HCT116 (cell line): Measurements from ENCODE around the gene ANO10. TPM values are rescaled to one million over a fixed set of nuclear protein-coding genes. Genes with fewer than 3 reads are reported as not detected.

ENCODE experiments used
- ATAC-seq: fragments of 200-7000 bp; cut with Tn5 transposase; 2 replicates; pipeline ENCODE4 v1.9.1; 2020; ENCODE audit warnings: mild to moderate bottlenecking, moderate library complexity
- BruUV-seq: library from RNA; stranded (reverse); fragments of 400-500 nt; replicated peaks from 2 replicates; lab custom pipeline; 2021; lab: Mats Ljungman, UMichigan
- CTCF ChIA-PET: fragments of 300-600 bp; sonication (Branson Sonifier 250); formaldehyde crosslinking; loops from one replicate; lab custom pipeline; 2021; ENCODE audit warnings: antibody characterized with exemption; lab: Charles Lee
- POLR2A ChIA-PET: fragments of 300-600, 350-600 bp; sonication (Branson Sonifier 250); formaldehyde crosslinking; loops from one replicate; lab custom pipeline; 2021; ENCODE audit warnings: antibody characterized with exemption; lab: Charles Lee
- RAD21 ChIA-PET, 2 experiments: fragments of 300-600 bp; sonication (Branson Sonifier 250); formaldehyde crosslinking; loops; one replicate each; lab custom pipeline; 2023; ENCODE audit warnings: low total read pairs in 2 of 2; ENCODE audit not compliant: uncharacterized antibody in 2 of 2, unreplicated experiment in 2 of 2, low non-redundant PET in 1 of 2; lab: Charles Lee
- DNase-seq: peaks from one replicate; pipeline ENCODE4 v3.0.0-alpha.2; 2010; ENCODE audit warnings: low read depth, low spot score
- H2AFZ ChIP-seq: fragments of 200-600 bp; shearing (Covaris generic), sonication (generic); 2 replicates; pipeline ENCODE4 v1.6.1; 2017; ENCODE audit warnings: low read depth, mixed run types, mixed read lengths, antibody characterized with exemption, low read length; ENCODE audit not compliant: poor library complexity, severe bottlenecking
- H3K27ac ChIP-seq: 2 replicates; pipeline ENCODE4 v1.5.1; 2012; ENCODE audit warnings: low read depth, low read length
- H3K27me3 ChIP-seq: fragments of 200-600 bp; sonication (generic); 2 replicates; pipeline ENCODE4 v1.6.1; 2016; ENCODE audit warnings: mixed run types, low read length, mixed read lengths; ENCODE audit not compliant: insufficient read depth
- H3K36me3 ChIP-seq, 2 experiments: fragments of 200-500 bp in 1 of 2; fragments of 200-600 bp in 1 of 2; sonication (Bioruptor generic) in 1 of 2; sonication (generic) in 1 of 2; 2 replicates each; pipeline versions ENCODE4 v1.5.1 to v1.6.1; 2014 to 2016; ENCODE audit warnings: low read length in 2 of 2, inconsistent platforms in 1 of 2, mixed read lengths in 1 of 2, mixed run types in 1 of 2; ENCODE audit not compliant: insufficient read depth in 2 of 2, control insufficient read depth in 1 of 2
- H3K4me1 ChIP-seq, 2 experiments: fragments of 200-600 bp in 1 of 2; sonication (generic) in 1 of 2; 2 replicates each; pipeline versions ENCODE4 v1.5.1 to v1.6.1; 2012 to 2017; ENCODE audit warnings: low read length in 2 of 2, inconsistent platforms in 1 of 2, mild to moderate bottlenecking in 1 of 2, mixed read lengths in 1 of 2, mixed run types in 1 of 2, moderate library complexity in 1 of 2; ENCODE audit not compliant: insufficient read depth in 2 of 2, control insufficient read depth in 1 of 2
- H3K4me2 ChIP-seq: fragments of 200-600 bp; sonication (generic); 2 replicates; pipeline ENCODE4 v1.6.1; 2017; ENCODE audit warnings: mixed run types, low read length, mixed read lengths
- H3K4me3 ChIP-seq, 2 experiments: fragments of 200-600 bp in 1 of 2; sonication (generic) in 1 of 2; replicated peaks in 1 of 2; 2 replicates each; pipeline ENCODE4 v1.5.1; 2011 to 2016; ENCODE audit warnings: low read length in 2 of 2, control low read depth in 1 of 2, low read depth in 1 of 2, mild to moderate bottlenecking in 1 of 2, mixed read lengths in 1 of 2, mixed run types in 1 of 2
- H3K79me2 ChIP-seq: fragments of 200-600 bp; sonication (generic); 2 replicates; pipeline ENCODE4 v1.6.1; 2017; ENCODE audit warnings: mild to moderate bottlenecking, mixed run types, low read length, moderate library complexity, mixed read lengths; ENCODE audit not compliant: insufficient read depth
- H3K9ac ChIP-seq: fragments of 200-600 bp; sonication (generic); 2 replicates; pipeline ENCODE4 v1.6.1; 2016; ENCODE audit warnings: low read length, mixed read lengths
- H3K9me2 ChIP-seq: fragments of 200-600 bp; sonication (generic), shearing (Covaris generic); 2 replicates; pipeline ENCODE4 v1.6.1; 2017; ENCODE audit warnings: mixed run types, mild to moderate bottlenecking, moderate library complexity; ENCODE audit not compliant: insufficient read depth
- H3K9me3 ChIP-seq, 2 experiments: fragments of 200-500 bp in 1 of 2; fragments of 200-600 bp in 1 of 2; sonication (Bioruptor generic) in 1 of 2; sonication (generic) in 1 of 2; 2 replicates each; pipeline ENCODE4 v1.6.1; 2014 to 2017; ENCODE audit warnings: low read length in 2 of 2, mixed read lengths in 2 of 2, inconsistent platforms in 1 of 2, low read depth in 1 of 2, mild to moderate bottlenecking in 1 of 2, mixed run types in 1 of 2, moderate library complexity in 1 of 2; ENCODE audit not compliant: control insufficient read depth in 1 of 2, insufficient read depth in 1 of 2
- H4K20me1 ChIP-seq: fragments of 200-600 bp; sonication (generic), shearing (Covaris generic); 2 replicates; pipeline ENCODE4 v1.6.1; 2017; ENCODE audit warnings: mixed run types, mild to moderate bottlenecking, moderate library complexity; ENCODE audit not compliant: insufficient read depth
- EZH2phosphoT487 ChIP-seq: fragments of 200-600 bp; IDR thresholded peaks from 2 replicates; pipeline ENCODE4 v1.6.1; 2018; ENCODE audit warnings: antibody characterized with exemption, borderline replicate concordance
- POLR2A ChIP-seq: IDR thresholded peaks from 2 replicates; pipeline ENCODE4 v1.7.0; 2011; ENCODE audit warnings: borderline replicate concordance; ENCODE audit not compliant: insufficient read depth, insufficient read length; ENCODE audit errors: extremely low read depth
- SP1 ChIP-seq: IDR thresholded peaks from 2 replicates; pipeline ENCODE4 v1.6.1; 2012; ENCODE audit warnings: low read depth
- SRF ChIP-seq: IDR thresholded peaks from 2 replicates; pipeline ENCODE4 v1.6.1; 2012; ENCODE audit warnings: low read depth
- TCF7L2 ChIP-seq: IDR thresholded peaks from 2 replicates; pipeline ENCODE4 v1.7.0; 2011; ENCODE audit warnings: borderline replicate concordance, inconsistent platforms; ENCODE audit not compliant: insufficient read depth, insufficient read length; ENCODE audit errors: extremely low read depth
- YY1 ChIP-seq: IDR thresholded peaks from 2 replicates; pipeline ENCODE4 v1.6.1; 2011; ENCODE audit warnings: low read length, low read depth, moderate library complexity, mild to moderate bottlenecking; ENCODE audit not compliant: insufficient replicate concordance; ENCODE audit errors: extremely low read depth
- ZFX ChIP-seq: fragments of 450-650 bp; IDR thresholded peaks from 2 replicates; pipeline ENCODE4 v1.6.1; 2017
- ZNF274 ChIP-seq: fragments of 200-500 bp; sonication (Bioruptor generic); IDR thresholded peaks from 2 replicates; pipeline ENCODE4 v1.6.1; 2014; ENCODE audit warnings: mild to moderate bottlenecking, low read depth, low read length, inconsistent platforms
- intact Hi-C: fragments of 100-400 bp; cut with micrococcal nuclease; formaldehyde crosslinking; loops from 2 replicates; pipeline ENCODE4 v1.10.0; 2022
- total RNA-seq: library from RNA; stranded (reverse); gene quantifications from one replicate; pipeline ENCODE4 v1.2.1, GENCODE V29; 2021; ENCODE audit not compliant: unreplicated experiment
- TF ChIP-seq, protein P1 (sequence below): IDR thresholded peaks from 2 replicates; pipeline ENCODE4 v1.6.1; 2012
- TF ChIP-seq, protein P2 (sequence below): IDR thresholded peaks from 2 replicates; pipeline ENCODE4 v1.6.1; 2012; ENCODE audit warnings: low read depth
- TF ChIP-seq, protein P3 (sequence below): IDR thresholded peaks from 2 replicates; pipeline ENCODE4 v1.6.1; 2012
- TF ChIP-seq, protein P4 (sequence below): IDR thresholded peaks from 2 replicates; pipeline ENCODE4 v1.6.1; 2011; ENCODE audit warnings: mild to moderate bottlenecking, low read length, moderate library complexity; ENCODE audit not compliant: insufficient replicate concordance; ENCODE audit errors: extremely low read depth

The ANO10 gene
- total RNA-seq, 1 experiment from 2014 or later, result 13.3 TPM

DNA sequence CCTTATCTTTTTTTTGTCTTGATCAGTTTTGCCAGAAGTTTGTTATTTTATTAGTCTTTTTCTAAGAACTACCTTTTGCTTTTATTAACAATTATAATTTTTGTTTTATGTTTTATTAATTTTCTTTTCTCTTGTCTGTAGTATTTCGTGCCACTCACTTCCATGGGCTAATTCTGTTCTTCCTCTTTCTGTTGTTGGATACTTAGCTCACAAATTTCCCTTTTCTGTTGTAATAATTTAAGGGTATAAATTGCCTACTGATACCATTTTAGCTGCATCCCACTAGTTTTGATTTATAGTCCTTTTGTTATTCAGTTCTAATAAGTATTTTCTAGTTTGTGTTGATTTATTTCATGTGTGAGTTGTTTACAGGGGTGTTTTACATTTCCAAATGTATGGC, 286.8 kb downstream of the ANO10 start:
- peaks cover 5 to 8% of the 10 kb centered on the region in 2 experiments; a peak in 3 of 4 replicates for H3K9me3 ChIP-seq
- H3K9me2 ChIP-seq, result no peaks in the 10 kb centered on the region
- RAD21 ChIA-PET, result no interaction called here
- DNase-seq (no peak), ATAC-seq (no peak)
- H3K9ac ChIP-seq, result no peak overlapping the region
- no TSS peak for BruUV-seq
- POLR2A ChIA-PET, result no interaction called here
- H2AFZ ChIP-seq, result no peak overlapping the region
- CTCF ChIA-PET, result no interaction called here
- H3K27ac ChIP-seq, result no peak overlapping the region
- no peak for TF ChIP-seq POLR2A
- TF ChIP-seq TCF7L2, result no peak
- TF ChIP-seq, protein P1, sequence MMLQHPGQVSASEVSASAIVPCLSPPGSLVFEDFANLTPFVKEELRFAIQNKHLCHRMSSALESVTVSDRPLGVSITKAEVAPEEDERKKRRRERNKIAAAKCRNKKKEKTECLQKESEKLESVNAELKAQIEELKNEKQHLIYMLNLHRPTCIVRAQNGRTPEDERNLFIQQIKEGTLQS, result no peak
- TF ChIP-seq SRF, result no peak
- TF ChIP-seq EZH2phosphoT487, result no peak
- no peak for TF ChIP-seq ZNF274
- TF ChIP-seq, protein P2, sequence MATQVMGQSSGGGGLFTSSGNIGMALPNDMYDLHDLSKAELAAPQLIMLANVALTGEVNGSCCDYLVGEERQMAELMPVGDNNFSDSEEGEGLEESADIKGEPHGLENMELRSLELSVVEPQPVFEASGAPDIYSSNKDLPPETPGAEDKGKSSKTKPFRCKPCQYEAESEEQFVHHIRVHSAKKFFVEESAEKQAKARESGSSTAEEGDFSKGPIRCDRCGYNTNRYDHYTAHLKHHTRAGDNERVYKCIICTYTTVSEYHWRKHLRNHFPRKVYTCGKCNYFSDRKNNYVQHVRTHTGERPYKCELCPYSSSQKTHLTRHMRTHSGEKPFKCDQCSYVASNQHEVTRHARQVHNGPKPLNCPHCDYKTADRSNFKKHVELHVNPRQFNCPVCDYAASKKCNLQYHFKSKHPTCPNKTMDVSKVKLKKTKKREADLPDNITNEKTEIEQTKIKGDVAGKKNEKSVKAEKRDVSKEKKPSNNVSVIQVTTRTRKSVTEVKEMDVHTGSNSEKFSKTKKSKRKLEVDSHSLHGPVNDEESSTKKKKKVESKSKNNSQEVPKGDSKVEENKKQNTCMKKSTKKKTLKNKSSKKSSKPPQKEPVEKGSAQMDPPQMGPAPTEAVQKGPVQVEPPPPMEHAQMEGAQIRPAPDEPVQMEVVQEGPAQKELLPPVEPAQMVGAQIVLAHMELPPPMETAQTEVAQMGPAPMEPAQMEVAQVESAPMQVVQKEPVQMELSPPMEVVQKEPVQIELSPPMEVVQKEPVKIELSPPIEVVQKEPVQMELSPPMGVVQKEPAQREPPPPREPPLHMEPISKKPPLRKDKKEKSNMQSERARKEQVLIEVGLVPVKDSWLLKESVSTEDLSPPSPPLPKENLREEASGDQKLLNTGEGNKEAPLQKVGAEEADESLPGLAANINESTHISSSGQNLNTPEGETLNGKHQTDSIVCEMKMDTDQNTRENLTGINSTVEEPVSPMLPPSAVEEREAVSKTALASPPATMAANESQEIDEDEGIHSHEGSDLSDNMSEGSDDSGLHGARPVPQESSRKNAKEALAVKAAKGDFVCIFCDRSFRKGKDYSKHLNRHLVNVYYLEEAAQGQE, result no peak
- TF ChIP-seq, protein P3, sequence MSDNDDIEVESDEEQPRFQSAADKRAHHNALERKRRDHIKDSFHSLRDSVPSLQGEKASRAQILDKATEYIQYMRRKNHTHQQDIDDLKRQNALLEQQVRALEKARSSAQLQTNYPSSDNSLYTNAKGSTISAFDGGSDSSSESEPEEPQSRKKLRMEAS, result no peak
- TF ChIP-seq ZFX, result no peak
- TF ChIP-seq YY1, result no peak
- TF ChIP-seq, protein P4, sequence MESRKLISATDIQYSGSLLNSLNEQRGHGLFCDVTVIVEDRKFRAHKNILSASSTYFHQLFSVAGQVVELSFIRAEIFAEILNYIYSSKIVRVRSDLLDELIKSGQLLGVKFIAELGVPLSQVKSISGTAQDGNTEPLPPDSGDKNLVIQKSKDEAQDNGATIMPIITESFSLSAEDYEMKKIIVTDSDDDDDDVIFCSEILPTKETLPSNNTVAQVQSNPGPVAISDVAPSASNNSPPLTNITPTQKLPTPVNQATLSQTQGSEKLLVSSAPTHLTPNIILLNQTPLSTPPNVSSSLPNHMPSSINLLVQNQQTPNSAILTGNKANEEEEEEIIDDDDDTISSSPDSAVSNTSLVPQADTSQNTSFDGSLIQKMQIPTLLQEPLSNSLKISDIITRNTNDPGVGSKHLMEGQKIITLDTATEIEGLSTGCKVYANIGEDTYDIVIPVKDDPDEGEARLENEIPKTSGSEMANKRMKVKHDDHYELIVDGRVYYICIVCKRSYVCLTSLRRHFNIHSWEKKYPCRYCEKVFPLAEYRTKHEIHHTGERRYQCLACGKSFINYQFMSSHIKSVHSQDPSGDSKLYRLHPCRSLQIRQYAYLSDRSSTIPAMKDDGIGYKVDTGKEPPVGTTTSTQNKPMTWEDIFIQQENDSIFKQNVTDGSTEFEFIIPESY, result no peak
- no peak for TF ChIP-seq SP1
- H3K4me3 ChIP-seq, result no peak overlapping the region
- no peak overlapping the region for H3K4me2 ChIP-seq
- no peaks in the 10 kb centered on the region for H4K20me1 ChIP-seq
- H3K27me3 ChIP-seq, result no peaks in the 10 kb centered on the region
- H3K79me2 ChIP-seq, result peaks cover 10% of the 10 kb centered on the region
- H3K4me1 ChIP-seq, result no peaks in the 10 kb centered on the region
- H3K36me3 ChIP-seq, result peaks cover 0 to 12% of the 10 kb centered on the region in 2 experiments; a peak in 2 of 4 replicates
- intact Hi-C loops, result no loop called here
